ENCODE data around the gene C2orf42.

C2orf42 gene

DNA sequence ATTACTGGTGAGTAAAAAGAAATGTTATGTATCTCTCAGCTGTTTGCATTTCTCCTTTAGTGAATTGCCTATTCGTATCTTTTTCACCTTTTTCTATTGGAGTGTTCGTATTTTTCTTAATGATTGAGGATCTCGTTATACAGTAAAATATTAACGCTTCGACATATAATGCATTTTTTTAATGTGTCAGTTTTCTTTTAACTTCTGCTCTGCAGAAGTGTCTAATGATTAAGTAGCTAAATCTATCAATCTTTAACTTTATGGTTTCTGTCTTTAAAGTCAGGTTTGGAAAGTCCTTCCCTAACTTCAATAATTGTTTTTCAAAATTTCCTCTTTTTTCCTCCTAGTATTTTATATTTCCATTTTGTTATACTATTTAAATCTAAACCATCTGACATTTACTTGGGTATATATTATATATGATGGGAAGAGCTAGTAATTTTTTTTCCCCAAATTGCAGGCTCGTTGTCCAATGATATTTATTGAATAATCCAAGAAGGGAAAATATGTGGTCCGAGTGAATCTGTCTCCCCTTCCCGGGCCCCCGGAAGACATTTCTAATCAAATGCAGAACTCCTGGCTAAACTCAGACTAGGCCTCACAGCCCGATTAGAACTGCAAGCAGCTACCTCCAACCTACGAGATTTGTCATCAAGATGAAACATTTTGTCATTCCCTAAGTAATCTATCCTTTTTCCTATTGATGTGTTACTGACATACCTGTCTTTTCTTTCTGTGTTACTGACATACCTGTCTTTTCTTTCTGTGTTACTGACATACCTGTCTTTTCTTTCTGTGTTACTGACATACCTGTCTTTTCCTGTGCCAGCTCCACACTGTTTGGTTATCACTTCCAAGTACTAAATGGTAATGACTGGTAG, 86.3 kb downstream of the C2orf42 start:
- no peak for TF ChIP-seq EP300 (IDR thresholded peaks at IDR 0.05; ENCODE audit: borderline replicate concordance)
- TF ChIP-seq, protein P1, sequence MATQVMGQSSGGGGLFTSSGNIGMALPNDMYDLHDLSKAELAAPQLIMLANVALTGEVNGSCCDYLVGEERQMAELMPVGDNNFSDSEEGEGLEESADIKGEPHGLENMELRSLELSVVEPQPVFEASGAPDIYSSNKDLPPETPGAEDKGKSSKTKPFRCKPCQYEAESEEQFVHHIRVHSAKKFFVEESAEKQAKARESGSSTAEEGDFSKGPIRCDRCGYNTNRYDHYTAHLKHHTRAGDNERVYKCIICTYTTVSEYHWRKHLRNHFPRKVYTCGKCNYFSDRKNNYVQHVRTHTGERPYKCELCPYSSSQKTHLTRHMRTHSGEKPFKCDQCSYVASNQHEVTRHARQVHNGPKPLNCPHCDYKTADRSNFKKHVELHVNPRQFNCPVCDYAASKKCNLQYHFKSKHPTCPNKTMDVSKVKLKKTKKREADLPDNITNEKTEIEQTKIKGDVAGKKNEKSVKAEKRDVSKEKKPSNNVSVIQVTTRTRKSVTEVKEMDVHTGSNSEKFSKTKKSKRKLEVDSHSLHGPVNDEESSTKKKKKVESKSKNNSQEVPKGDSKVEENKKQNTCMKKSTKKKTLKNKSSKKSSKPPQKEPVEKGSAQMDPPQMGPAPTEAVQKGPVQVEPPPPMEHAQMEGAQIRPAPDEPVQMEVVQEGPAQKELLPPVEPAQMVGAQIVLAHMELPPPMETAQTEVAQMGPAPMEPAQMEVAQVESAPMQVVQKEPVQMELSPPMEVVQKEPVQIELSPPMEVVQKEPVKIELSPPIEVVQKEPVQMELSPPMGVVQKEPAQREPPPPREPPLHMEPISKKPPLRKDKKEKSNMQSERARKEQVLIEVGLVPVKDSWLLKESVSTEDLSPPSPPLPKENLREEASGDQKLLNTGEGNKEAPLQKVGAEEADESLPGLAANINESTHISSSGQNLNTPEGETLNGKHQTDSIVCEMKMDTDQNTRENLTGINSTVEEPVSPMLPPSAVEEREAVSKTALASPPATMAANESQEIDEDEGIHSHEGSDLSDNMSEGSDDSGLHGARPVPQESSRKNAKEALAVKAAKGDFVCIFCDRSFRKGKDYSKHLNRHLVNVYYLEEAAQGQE (IDR thresholded peaks at IDR 0.05; ENCODE audit: low read depth) = no peak
- TF ChIP-seq TEAD4 (IDR thresholded peaks at IDR 0.05) = no peak
- no peak for TF ChIP-seq CEBPB (IDR thresholded peaks at IDR 0.05)
- TF ChIP-seq NFIC (IDR thresholded peaks at IDR 0.05) = no peak
- no peak for TF ChIP-seq FOXM1 (IDR thresholded peaks at IDR 0.05; ENCODE audit: borderline replicate concordance, low read depth)
- no peak for TF ChIP-seq TAF1 (IDR thresholded peaks at IDR 0.05; ENCODE audit: low read depth)
- TF ChIP-seq EGR1 (IDR thresholded peaks at IDR 0.05) = no peak
- TF ChIP-seq RAD21 (IDR thresholded peaks at IDR 0.05; ENCODE audit: low read depth) = no peak
- TF ChIP-seq, protein P2, sequence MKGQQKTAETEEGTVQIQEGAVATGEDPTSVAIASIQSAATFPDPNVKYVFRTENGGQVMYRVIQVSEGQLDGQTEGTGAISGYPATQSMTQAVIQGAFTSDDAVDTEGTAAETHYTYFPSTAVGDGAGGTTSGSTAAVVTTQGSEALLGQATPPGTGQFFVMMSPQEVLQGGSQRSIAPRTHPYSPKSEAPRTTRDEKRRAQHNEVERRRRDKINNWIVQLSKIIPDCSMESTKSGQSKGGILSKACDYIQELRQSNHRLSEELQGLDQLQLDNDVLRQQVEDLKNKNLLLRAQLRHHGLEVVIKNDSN (IDR thresholded peaks at IDR 0.05) = no peak

DNA sequence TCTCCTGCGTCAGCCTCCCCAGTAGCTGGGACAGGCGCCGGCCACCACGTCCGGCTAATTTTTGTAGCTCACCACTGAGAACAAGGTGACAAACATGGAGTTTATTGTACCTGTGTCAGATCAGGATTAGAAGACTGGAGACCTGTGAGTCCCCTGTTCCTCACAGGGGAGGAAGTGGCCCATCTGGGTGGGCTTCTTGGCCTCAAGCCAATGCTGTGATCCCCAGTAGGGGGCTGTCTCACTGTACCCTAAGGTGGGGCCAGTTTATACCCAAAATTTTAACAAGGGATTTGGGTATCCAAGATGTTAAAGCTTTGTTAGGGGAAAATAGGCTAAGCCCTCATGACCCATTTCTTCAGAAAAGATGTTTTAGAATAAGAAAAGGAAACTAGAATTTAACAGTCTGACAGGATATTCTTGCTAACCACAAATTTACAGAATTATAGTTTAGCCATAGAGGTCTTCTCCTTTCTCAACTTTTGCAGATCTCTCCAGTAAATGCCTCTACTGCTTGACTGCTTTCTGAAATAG, 87.2 kb downstream of the C2orf42 start:
- TF ChIP-seq ZBTB7A (IDR thresholded peaks at IDR 0.05; ENCODE audit: low read depth) (no peak), TEAD4 (IDR thresholded peaks at IDR 0.05) (no peak), CEBPB (IDR thresholded peaks at IDR 0.05) (no peak), FOXM1 (IDR thresholded peaks at IDR 0.05; ENCODE audit: borderline replicate concordance, low read depth) (no peak), CREB1 (IDR thresholded peaks at IDR 0.05; ENCODE audit: low read depth) (no peak), NFIC (IDR thresholded peaks at IDR 0.05) (no peak), RAD21 (IDR thresholded peaks at IDR 0.05; ENCODE audit: low read depth) (no peak), YY1 (IDR thresholded peaks at IDR 0.05; ENCODE audit: low read depth) (no peak), EP300 (IDR thresholded peaks at IDR 0.05; ENCODE audit: borderline replicate concordance) (no peak), EGR1 (IDR thresholded peaks at IDR 0.05) (no peak), TAF1 (IDR thresholded peaks at IDR 0.05; ENCODE audit: low read depth) (no peak), TCF12 (IDR thresholded peaks at IDR 0.05; ENCODE audit: low read depth) (no peak)
- TF ChIP-seq, protein P1 (IDR thresholded peaks at IDR 0.05; ENCODE audit: low read depth) = no peak
- TF ChIP-seq, protein P2 (IDR thresholded peaks at IDR 0.05) = no peak
- TF ChIP-seq, protein P3, sequence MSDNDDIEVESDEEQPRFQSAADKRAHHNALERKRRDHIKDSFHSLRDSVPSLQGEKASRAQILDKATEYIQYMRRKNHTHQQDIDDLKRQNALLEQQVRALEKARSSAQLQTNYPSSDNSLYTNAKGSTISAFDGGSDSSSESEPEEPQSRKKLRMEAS (IDR thresholded peaks at IDR 0.05) = no peak

DNA sequence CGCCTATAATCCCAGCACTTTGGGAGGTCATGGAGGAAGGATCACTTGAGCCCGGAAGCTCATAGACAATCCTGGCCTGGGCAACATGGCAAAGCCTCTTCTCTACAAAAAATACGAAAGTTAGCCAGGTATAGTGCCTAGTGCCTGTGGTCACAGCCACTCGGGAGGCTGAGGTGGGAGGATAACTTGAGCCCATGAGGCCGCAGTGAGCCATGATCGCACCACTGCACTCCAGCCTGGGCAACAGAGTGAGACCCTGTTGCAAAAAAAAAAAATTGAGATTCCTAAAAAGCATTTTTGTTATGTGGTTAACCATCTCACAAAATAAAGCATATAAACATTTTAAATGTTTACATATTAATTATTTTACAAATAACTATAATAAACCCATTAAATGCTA, 89.6 kb downstream of the C2orf42 start:
- no peak for TF ChIP-seq CEBPB (IDR thresholded peaks at IDR 0.05)
- TF ChIP-seq YY1 (IDR thresholded peaks at IDR 0.05; ENCODE audit: low read depth) = no peak
- TF ChIP-seq TAF1 (IDR thresholded peaks at IDR 0.05; ENCODE audit: low read depth) = no peak
- TF ChIP-seq, protein P2 (IDR thresholded peaks at IDR 0.05) = no peak
- no peak for TF ChIP-seq NFIC (IDR thresholded peaks at IDR 0.05)
- TF ChIP-seq, protein P1 (IDR thresholded peaks at IDR 0.05; ENCODE audit: low read depth) = no peak
- no peak for TF ChIP-seq CREB1 (IDR thresholded peaks at IDR 0.05; ENCODE audit: low read depth)
- no peak for TF ChIP-seq TEAD4 (IDR thresholded peaks at IDR 0.05)
- TF ChIP-seq ZBTB7A (IDR thresholded peaks at IDR 0.05; ENCODE audit: low read depth) = no peak
- no peak for TF ChIP-seq FOXM1 (IDR thresholded peaks at IDR 0.05; ENCODE audit: borderline replicate concordance, low read depth)
- TF ChIP-seq EGR1 (IDR thresholded peaks at IDR 0.05) = no peak
- no peak for TF ChIP-seq EP300 (IDR thresholded peaks at IDR 0.05; ENCODE audit: borderline replicate concordance)
- TF ChIP-seq TCF12 (IDR thresholded peaks at IDR 0.05; ENCODE audit: low read depth) = no peak
- no peak for TF ChIP-seq RAD21 (IDR thresholded peaks at IDR 0.05; ENCODE audit: low read depth)
